GM20431 (cell line): ENCODE results near the gene RABGAP1L.

ENCODE experiments used
- in situ Hi-C: fragments of 300-500 bp; cut with MseI, MboI; formaldehyde crosslinking; loops from one replicate; pipeline ENCODE4 v1.15.0; 2020; ENCODE audit warnings: low sequenced_read_pairs; ENCODE audit not compliant: unreplicated experiment

The RABGAP1L gene

GRCh38 chr1:174989536-174990220, 830.4 kb downstream of the RABGAP1L start:
- in situ Hi-C loops: loop anchor here (25.0 kb wide), 1 partner anchor 227 kb away; no protein-coding TSS in a partner anchor

DNA sequence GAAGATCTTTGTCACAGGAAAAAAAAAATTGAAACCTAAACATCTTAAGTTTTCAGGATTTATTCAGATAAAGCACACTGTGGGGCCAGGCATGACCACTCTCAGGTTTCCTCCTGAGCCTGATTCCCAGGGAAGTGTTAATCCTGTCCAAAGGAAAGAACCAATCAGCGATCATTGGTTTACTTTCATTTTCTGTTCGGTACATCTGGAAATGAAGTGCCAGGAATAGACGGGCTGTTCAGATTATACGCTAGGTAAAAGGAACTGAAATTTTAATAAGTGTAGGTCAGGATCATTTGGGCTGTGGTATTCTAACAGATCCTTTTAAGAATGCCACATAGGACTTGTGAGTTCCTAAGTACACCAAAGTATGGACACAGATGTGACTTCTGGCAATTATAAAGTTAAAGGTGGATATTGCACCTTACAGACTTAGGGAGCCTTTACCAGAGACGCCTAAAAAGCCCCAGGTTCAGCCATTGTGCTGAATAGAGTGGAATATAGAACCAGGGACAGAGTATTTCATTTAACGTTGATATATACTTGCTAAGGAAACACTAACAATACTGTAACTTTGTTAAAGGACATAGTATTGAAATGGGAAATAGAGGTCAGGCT, 831.2 kb downstream of the RABGAP1L start:
- in situ Hi-C loops: loop anchor here (25.0 kb wide), 1 partner anchor 228 kb away; no protein-coding TSS in a partner anchor

- in situ Hi-C loops: loop anchor here (25.0 kb wide), 1 partner anchor 229 kb away; no protein-coding TSS in a partner anchor
Measured at GRCh38 chr1:174991473-174991872, 832.2 kb downstream of the RABGAP1L start.

DNA sequence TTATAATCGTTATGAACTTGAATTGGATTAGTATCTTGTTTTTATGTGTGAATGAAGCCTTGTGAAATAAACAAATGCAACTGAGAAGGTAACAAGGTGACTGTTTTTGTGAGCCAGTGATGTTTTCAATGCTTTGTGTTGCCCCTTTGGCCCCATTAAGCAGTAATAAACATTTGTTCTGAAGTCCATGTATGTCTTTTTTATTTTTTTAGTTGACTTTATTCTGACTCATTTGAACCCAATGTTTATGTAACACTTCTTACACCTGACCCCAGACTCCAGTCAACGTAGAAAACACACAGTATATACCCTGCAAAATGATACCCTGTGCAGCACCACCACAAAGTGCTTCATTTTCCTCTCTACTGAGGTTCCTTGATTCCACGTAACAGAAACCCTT, 835.8 kb downstream of the RABGAP1L start:
- in situ Hi-C loops: loop anchor here (25.0 kb wide), 1 partner anchor 233 kb away; no protein-coding TSS in a partner anchor

- in situ Hi-C loops: loop anchor here (25.0 kb wide), 1 partner anchor 234 kb away; no protein-coding TSS in a partner anchor
Measured at GRCh38 chr1:174995916-174996315, 836.6 kb downstream of the RABGAP1L start.

DNA sequence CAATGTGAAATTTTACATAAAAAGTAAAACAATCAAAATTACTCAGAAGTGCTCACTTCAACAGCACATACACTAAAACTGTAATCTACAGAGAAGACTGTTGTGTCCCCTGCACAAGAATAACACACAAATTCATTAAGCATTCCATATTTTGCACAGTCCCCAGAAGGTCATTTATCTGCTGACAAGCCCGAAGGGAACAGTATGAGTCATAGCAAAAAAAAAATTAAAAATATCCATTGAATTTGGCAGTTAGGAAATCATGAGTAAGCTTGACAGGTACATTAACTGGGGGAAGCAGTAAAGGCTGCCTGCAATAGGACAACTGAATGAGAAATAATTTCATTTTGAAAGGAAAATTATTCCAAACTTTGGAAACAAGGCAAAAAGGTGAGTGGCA, 837.2 kb downstream of the RABGAP1L start:
- in situ Hi-C loops: loop anchor here (25.0 kb wide), 1 partner anchor 234 kb away; no protein-coding TSS in a partner anchor

DNA sequence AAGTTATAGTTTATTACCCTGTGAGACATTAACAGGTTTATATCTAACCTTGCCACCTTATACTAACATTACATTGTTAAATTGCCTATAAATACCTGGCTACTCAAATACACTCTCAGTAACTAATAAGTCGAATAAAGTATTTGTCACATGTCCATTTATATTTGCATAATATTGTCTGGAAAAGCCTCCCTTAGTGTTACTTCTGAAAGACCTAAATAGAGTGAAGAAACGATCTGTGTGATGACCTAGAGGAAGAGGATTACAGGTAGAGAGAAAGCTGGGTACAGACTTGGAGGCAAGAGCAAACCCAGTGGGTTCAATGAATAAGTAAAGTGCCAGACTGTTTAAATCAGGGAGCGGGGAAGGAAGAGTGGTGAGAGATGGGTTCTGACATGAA, 837.7 kb downstream of the RABGAP1L start:
- in situ Hi-C loops: loop anchor here (25.0 kb wide), 1 partner anchor 235 kb away; no protein-coding TSS in a partner anchor

DNA sequence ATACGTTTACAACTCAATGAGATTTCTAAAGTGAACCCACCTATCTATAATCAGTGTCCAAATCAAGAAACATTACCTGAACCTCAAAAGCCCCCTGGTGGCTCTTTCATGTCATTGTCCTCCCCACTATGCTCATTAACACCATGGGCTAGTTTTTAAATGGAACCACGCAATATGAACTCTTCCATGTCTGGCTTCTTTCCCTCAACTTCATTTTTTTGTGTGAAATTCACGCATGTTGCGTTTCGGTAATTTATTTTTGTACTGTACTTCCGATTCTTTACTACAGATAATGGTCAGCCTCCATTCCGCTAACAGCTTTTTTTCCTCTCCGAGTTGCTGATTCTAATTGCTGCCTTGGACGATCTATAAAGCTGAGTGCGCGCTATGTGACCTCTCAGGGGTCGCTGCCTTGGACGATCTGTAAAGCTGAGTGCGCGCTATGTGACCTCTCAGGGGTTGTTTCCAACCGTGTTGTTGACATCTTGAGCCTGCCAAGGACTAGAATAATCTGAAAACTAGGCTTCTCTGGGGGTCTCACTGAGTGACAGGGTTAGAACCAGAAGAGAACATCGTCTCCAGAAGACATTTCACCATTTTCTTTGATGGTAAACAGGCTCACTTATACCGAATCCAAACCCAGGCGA, 839.4 kb downstream of the RABGAP1L start:
- in situ Hi-C loops: loop anchor here (25.0 kb wide), 1 partner anchor 236 kb away; no protein-coding TSS in a partner anchor

DNA sequence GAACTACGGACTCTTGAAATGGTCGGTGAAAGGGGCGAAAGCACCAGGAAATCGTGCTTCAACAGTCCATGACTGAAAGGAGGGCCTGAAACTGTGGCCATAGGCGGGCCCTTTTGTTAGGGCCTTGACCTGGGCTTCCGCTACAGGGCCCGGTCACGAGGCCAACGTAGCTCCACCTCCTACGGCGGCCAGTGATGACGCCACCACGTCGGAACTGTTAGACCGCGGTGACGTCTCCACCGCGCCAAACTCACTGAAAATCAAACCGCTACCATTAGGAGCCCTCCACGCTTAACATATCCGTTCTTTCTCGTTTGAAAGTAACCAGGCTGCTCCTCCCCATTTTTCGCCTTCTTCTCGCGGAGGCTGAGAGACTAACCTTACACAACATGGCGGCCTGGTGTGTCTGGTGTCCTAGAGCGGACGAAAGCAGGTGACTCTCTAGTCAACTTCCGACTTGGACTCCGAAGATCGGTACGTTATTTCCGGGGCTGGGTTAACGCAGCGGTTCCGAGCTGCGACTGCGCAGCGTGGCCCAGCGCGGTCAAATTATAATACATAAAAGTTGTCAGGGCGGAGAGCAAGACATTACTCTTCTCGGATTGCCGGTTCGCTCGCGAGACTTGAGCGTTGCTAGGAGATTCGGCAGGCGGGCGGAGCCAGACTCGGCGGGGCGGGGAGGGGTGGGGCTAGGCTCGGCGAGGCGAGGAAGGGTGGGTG, 840.1 kb downstream of the RABGAP1L start:
- in situ Hi-C loops: loop anchor here (25.0 kb wide), 1 partner anchor 237 kb away; no protein-coding TSS in a partner anchor

GRCh38 chr1:174999936-175000696, 840.8 kb downstream of the RABGAP1L start, which contains the start of gene CACYBP:
Gene CACYBP (plus strand): TSS chr1:174999947. CDS start chr1:175000181, 234 bp downstream.
- in situ Hi-C loops: loop anchor here (25.0 kb wide), 1 partner anchor 238 kb away; no protein-coding TSS in a partner anchor

DNA sequence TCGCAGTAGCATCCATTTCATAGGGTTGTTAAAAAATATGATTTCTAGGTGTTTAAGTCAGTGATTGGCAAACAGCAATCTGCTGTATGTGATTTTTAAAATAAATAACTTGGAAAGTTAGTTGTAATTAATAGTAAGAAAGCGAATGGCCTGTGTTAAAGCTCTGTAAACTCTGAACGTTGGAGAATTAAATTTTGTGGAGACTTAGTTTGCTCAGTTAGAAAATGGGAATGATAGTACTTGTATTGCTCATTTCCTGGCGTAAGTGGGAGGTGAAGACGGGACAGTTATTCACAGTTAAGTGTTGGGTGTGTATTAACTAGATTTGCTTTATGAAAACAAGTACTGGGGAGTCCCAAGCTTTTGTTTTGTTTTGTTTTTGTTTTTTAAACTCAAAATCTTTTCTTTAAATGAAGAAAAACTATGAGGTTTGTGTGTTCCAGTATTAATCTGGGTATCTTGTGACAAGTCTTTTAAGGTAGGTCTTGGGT, 841.4 kb downstream of the RABGAP1L start:
- in situ Hi-C loops: no loop called here

- in situ Hi-C loops: no loop called here
Measured at GRCh38 chr1:175002910-175003517, 843.7 kb downstream of the RABGAP1L start.

- in situ Hi-C loops: no loop called here
Measured at GRCh38 chr1:175003521-175003920, 844.2 kb downstream of the RABGAP1L start.

DNA sequence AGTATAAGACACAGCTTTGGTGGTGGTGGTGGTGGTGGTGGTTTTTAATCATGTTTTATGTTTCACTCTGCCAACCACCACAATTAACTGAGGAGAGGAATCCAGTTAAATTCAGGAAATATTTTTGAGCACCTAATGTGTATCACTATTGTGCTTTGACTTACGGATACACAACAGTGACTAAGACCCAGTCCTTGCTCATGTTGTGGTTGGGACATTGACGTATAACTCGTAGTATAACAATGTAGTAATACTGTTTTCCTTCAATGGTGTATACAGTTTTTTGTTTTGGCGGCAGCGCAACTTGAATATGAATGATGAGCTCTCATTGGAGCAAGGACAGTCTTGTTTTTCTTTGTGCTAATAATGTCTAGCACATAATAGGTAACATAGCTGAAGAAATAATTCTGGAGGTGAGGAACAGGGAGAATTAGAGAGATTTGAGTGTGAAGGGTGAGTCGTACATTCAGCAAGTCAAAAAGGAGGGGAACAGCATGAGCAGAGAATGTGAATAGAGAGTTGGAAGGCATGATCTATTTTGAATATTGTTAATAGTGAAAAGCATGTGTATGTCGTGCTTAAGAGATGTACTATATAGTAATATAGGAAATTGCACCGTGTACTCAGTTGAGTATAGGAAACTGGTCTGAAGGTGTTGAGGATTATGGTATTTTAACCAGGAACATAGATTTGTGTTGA, 845.9 kb downstream of the RABGAP1L start:
- in situ Hi-C loops: no loop called here

DNA sequence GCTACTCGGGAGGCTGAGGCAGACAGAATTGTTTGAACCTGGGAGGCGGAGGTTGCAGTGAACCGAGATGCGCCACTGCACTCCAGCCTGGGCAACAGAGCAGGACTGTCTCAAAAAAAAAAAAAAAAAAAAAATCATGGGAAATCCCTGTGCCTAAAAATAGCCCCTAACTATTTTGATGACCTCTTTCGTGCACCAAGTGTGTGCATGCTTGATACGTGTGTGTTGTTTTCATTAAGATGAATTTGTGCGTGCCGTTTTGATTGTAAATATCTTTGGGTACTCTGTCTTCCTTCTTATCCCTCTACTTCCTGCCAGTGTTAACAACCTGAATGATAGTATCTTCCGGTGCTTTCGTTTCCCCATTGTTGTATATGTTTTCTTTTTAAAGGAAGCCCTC, 850.2 kb downstream of the RABGAP1L start:
- in situ Hi-C loops: no loop called here

- in situ Hi-C loops: no loop called here
Measured at GRCh38 chr1:175013445-175013844, 854.1 kb downstream of the RABGAP1L start.

DNA sequence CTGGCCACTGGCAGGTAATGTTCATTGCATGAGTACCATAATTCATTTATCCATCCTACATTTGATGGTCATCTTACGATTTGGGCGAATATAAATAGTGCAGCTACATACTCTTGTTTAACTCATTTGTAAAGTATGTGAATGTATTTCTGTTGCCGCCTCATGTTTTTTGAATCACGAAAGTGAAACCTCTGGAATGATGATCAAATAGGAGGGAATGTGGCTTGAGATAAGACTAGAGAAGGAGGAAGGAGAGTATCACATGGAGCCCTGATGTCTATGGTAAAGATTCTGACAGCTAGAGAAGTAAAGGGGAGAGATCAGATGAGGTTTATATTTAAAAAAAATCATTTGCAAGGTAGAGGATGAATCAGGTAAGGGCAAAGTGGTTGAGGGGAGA, 855.9 kb downstream of the RABGAP1L start:
- in situ Hi-C loops: no loop called here

DNA sequence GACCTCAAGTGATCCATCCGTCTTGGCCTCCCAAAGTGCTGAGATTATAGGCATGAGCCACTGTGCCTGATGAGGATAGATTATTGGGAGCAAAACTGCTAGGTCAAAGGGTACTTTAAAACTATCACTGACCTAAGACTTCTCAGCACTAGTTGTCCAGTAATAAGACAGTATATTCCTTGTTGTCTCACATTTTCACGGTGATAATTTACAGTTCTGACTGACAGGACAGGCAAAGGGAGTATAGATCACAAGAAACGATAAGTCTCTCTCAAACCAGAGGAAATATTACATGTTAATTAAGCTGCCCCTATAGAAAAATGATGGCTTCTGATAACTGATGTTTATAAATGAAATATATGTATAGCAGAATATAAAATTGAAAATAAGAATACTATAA, 860.2 kb downstream of the RABGAP1L start:
- in situ Hi-C loops: no loop called here
